Measurements from ENCODE around the gene DLX6.

The DLX6 gene

GRCh38 chr7:97004247-97005182 is 838 bp upstream of the DLX6 start:
- Histone ChIP-seq H3K9ac (ENCODE audit: low read depth, low read length) (no peak overlapping the region), H3K4me1 (ENCODE audit: insufficient read depth, low read length) (peaks cover 37% of the 10 kb centered on the region), H3K27ac (ENCODE audit: low read depth, low read length) (no peak overlapping the region), H3K4me3 (ENCODE audit: low read length) (peak overlapping the region; percentile 52), H3K27me3 (ENCODE audit: insufficient read depth, low read length) (peaks cover 96% of the 10 kb centered on the region), H3K9me3 (ENCODE audit: insufficient read depth, low read depth, low read length) (no peaks in the 10 kb centered on the region), H3K36me3 (ENCODE audit: insufficient read depth, low read length) (no peaks in the 10 kb centered on the region)
- WGBS = 6% methylated on average over 14 of the region's 20 CpGs

- H3K4me3 ChIP-seq (ENCODE audit: low read length) = peak overlapping the region; percentile 52
- no peaks in the 10 kb centered on the region for H3K9me3 ChIP-seq (ENCODE audit: insufficient read depth, low read depth, low read length)
- H3K27me3 ChIP-seq (ENCODE audit: insufficient read depth, low read length) = peaks cover 96% of the 10 kb centered on the region
- WGBS = under 1% methylated on average over 81 of the region's 83 CpGs
- peaks cover 20% of the 10 kb centered on the region for H3K4me1 ChIP-seq (ENCODE audit: insufficient read depth, low read length)
- peak overlapping the region; percentile 29; the same call in 1 of the 2 replicates for H3K9ac ChIP-seq (ENCODE audit: low read depth, low read length)
- H3K36me3 ChIP-seq (ENCODE audit: insufficient read depth, low read length) = no peaks in the 10 kb centered on the region
- H3K27ac ChIP-seq (ENCODE audit: low read depth, low read length) = no peak overlapping the region
Observed at GRCh38 chr7:97006055-97006815, 882 bp downstream of the DLX6 start.

GRCh38 chr7:97006816-97007582 is 1.6 kb downstream of the DLX6 start:
- peak overlapping the region; percentile 52 for H3K4me3 ChIP-seq (ENCODE audit: low read length)
- H3K36me3 ChIP-seq (ENCODE audit: insufficient read depth, low read length) = no peaks in the 10 kb centered on the region
- H3K4me1 ChIP-seq (ENCODE audit: insufficient read depth, low read length) = peaks cover 17% of the 10 kb centered on the region
- peak overlapping the region; percentile 29; the same call in 1 of the 2 replicates for H3K9ac ChIP-seq (ENCODE audit: low read depth, low read length)
- 2% methylated on average over 39 of the region's 39 CpGs for WGBS
- H3K27ac ChIP-seq (ENCODE audit: low read depth, low read length) = no peak overlapping the region
- peaks cover 96% of the 10 kb centered on the region for H3K27me3 ChIP-seq (ENCODE audit: insufficient read depth, low read length)
- no peaks in the 10 kb centered on the region for H3K9me3 ChIP-seq (ENCODE audit: insufficient read depth, low read depth, low read length)

GRCh38 chr7:97007583-97007861 is 2.2 kb downstream of the DLX6 start:
- no peaks in the 10 kb centered on the region for H3K36me3 ChIP-seq (ENCODE audit: insufficient read depth, low read length)
- no peak overlapping the region for H3K27ac ChIP-seq (ENCODE audit: low read depth, low read length)
- H3K9ac ChIP-seq (ENCODE audit: low read depth, low read length) = no peak overlapping the region
- H3K4me1 ChIP-seq (ENCODE audit: insufficient read depth, low read length) = peaks cover 17% of the 10 kb centered on the region
- no peaks in the 10 kb centered on the region for H3K9me3 ChIP-seq (ENCODE audit: insufficient read depth, low read depth, low read length)
- H3K27me3 ChIP-seq (ENCODE audit: insufficient read depth, low read length) = peaks cover 96% of the 10 kb centered on the region
- peak overlapping the region; percentile 52; the same call in 1 of the 2 replicates for H3K4me3 ChIP-seq (ENCODE audit: low read length)
- 6% methylated on average over 8 of the region's 8 CpGs for WGBS

GRCh38 chr7:97008275-97008917 is 3.0 kb downstream of the DLX6 start:
- H3K27me3 ChIP-seq (ENCODE audit: insufficient read depth, low read length) = peaks cover 96% of the 10 kb centered on the region
- H3K9ac ChIP-seq (ENCODE audit: low read depth, low read length) = no peak overlapping the region
- H3K4me1 ChIP-seq (ENCODE audit: insufficient read depth, low read length) = peaks cover 16% of the 10 kb centered on the region; the same call in 1 of the 2 replicates
- H3K27ac ChIP-seq (ENCODE audit: low read depth, low read length) = no peak overlapping the region
- WGBS = 46% methylated on average over 3 of the region's 3 CpGs
- no peaks in the 10 kb centered on the region for H3K9me3 ChIP-seq (ENCODE audit: insufficient read depth, low read depth, low read length)
- H3K36me3 ChIP-seq (ENCODE audit: insufficient read depth, low read length) = no peaks in the 10 kb centered on the region
- no peak overlapping the region for H3K4me3 ChIP-seq (ENCODE audit: low read length)

- WGBS = 6% methylated on average over 17 of the region's 18 CpGs
Observed at GRCh38 chr7:97009753-97010732, 4.7 kb downstream of the DLX6 start.

GRCh38 chr7:97011104-97011503 is 5.8 kb downstream of the DLX6 start:
- Histone ChIP-seq H3K27me3 (ENCODE audit: insufficient read depth, low read length) (peaks cover 100% of the 10 kb centered on the region), H3K9ac (ENCODE audit: low read depth, low read length) (no peak overlapping the region), H3K4me1 (ENCODE audit: insufficient read depth, low read length) (peaks cover 14% of the 10 kb centered on the region), H3K4me3 (ENCODE audit: low read length) (no peak overlapping the region), H3K27ac (ENCODE audit: low read depth, low read length) (no peak overlapping the region), H3K36me3 (ENCODE audit: insufficient read depth, low read length) (no peaks in the 10 kb centered on the region), H3K9me3 (ENCODE audit: insufficient read depth, low read depth, low read length) (no peaks in the 10 kb centered on the region)
- WGBS = 13% methylated on average over 1 of the region's 1 CpG

More at GRCh38 chr7:97009753-97010732, 4.7 kb downstream of the DLX6 start:
- Histone ChIP-seq H3K36me3 (ENCODE audit: insufficient read depth, low read length) (no peaks in the 10 kb centered on the region), H3K4me1 (ENCODE audit: insufficient read depth, low read length) (peaks cover 12% of the 10 kb centered on the region; the same call in 1 of the 2 replicates), H3K27ac (ENCODE audit: low read depth, low read length) (no peak overlapping the region), H3K9me3 (ENCODE audit: insufficient read depth, low read depth, low read length) (no peaks in the 10 kb centered on the region), H3K4me3 (ENCODE audit: low read length) (no peak overlapping the region; the same call in 1 of the 2 replicates), H3K9ac (ENCODE audit: low read depth, low read length) (no peak overlapping the region), H3K27me3 (ENCODE audit: insufficient read depth, low read length) (peaks cover 96% of the 10 kb centered on the region)

- Histone ChIP-seq H3K27me3 (ENCODE audit: insufficient read depth, low read length) (peaks cover 100% of the 10 kb centered on the region), H3K4me1 (ENCODE audit: insufficient read depth, low read length) (peaks cover 16% of the 10 kb centered on the region)
- WGBS = 20% methylated on average over 13 of the region's 15 CpGs
Observed at GRCh38 chr7:97011536-97012364, 6.4 kb downstream of the DLX6 start.

GRCh38 chr7:97012365-97013133 is 7.2 kb downstream of the DLX6 start:
- Histone ChIP-seq H3K4me3 (ENCODE audit: low read length) (peak overlapping the region; percentile 11; the same call in 1 of the 2 replicates), H3K36me3 (ENCODE audit: insufficient read depth, low read length) (no peaks in the 10 kb centered on the region), H3K27me3 (ENCODE audit: insufficient read depth, low read length) (peaks cover 100% of the 10 kb centered on the region), H3K27ac (ENCODE audit: low read depth, low read length) (no peak overlapping the region), H3K4me1 (ENCODE audit: insufficient read depth, low read length) (peaks cover 19% of the 10 kb centered on the region), H3K9ac (ENCODE audit: low read depth, low read length) (no peak overlapping the region), H3K9me3 (ENCODE audit: insufficient read depth, low read depth, low read length) (no peaks in the 10 kb centered on the region)
- WGBS = 2% methylated on average over 20 of the region's 21 CpGs

More at GRCh38 chr7:97011536-97012364, 6.4 kb downstream of the DLX6 start:
- H3K27ac ChIP-seq (ENCODE audit: low read depth, low read length) = no peak overlapping the region
- no peak overlapping the region for H3K4me3 ChIP-seq (ENCODE audit: low read length)
- H3K36me3 ChIP-seq (ENCODE audit: insufficient read depth, low read length) = no peaks in the 10 kb centered on the region
- H3K9ac ChIP-seq (ENCODE audit: low read depth, low read length) = no peak overlapping the region
- no peaks in the 10 kb centered on the region for H3K9me3 ChIP-seq (ENCODE audit: insufficient read depth, low read depth, low read length)

Data from HUES64 (cell line).